Stimulated activated CD8-positive, alpha-beta memory T cell treated with anti-CD3 and anti-CD28 coated beads, Interleukin-12 subunit alpha, Interleukin-12 subunit beta, amount 100 ng/mL, for 4 hours (primary cell): ENCODE results near the gene ADGRA1.
"Not testable (repeated sequence)": the region's sequence is repeated elsewhere in the genome, so short reads cannot be mapped to it uniquely, and the experiment has no call there.

ENCODE experiments used
- DNase-seq: peaks from one replicate; pipeline ENCODE4 v3.0.0-alpha.2; 2020; ENCODE audit warnings: low read depth

Gene ADGRA1

DNA sequence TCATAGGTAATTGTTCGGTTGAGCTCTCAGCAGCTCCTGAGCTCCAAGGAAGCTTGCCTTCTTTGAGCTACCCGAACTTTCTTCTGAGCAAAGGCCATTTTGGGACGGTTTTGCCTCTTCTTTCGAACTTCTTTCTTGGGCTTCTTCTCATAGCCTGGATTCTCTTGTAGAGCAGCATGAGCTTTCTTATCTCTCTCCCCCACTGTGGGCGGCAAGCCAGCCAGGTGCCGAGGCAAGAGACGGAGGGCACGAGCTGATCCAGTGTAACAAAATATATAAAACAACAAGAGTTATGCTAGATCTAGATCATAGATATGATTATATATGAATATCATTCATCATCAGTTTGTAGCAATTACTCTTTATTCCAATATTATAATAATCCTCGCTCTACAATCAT is 55.8 kb downstream of the ADGRA1 start:
- no peak for DNase-seq

DNA sequence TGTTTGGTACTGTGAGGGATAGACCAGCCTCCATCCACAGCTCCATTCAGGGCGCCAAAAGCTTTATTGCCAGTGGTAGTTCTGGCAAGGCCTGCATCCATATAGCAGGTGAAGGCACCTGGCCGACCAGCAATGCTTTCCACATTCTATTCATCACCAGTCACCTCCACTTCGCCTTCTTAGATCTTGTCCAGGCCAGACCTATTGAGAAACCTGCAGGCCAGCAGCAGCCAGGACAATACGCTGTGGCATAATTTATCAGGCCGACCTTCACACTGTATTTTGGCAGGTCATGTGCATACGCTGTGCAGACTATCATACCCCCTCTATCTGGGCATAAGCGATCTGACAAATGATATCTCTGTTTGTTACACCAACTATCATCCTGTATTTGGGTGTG is 57.0 kb downstream of the ADGRA1 start:
- DNase-seq: no peak

DNA sequence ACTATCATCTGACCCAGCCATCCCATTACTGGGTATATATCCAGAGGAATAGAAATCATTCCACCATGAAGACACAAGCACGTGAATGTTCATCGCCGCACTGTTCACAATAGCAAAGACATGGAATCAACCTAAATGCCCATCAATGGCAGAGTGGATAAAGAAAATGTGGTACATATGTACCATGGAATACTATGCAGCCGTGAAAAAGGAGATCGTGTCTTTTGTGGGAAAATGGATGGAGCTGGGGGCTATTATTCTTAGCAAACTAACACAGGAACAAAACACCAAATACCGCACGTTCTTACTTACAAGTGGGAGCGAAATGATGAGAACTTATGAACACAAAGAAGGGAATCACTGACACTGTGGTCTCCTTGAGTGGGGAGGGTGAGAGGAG is 62.5 kb downstream of the ADGRA1 start:
- DNase-seq: no peak

DNA sequence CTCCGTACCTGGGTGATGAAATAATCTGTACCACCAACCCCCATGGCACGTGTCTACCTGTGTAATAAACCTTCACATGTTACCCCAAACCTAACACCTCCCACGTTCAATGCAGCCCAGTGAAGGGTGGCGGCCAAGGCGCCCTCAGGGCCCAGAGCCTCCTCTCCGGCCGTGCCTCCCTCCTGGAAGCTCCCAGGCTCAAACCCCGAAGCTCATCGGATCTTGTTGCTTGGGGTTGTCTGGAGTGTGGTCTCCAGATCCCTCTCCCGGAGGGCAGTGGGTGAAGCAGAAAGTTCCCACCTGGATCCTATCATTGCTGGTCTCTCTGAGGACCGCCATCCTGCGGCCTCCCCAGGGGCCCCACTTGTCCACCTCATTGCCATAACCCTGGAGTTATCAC is 62.9 kb downstream of the ADGRA1 start:
- no peak for DNase-seq

DNA sequence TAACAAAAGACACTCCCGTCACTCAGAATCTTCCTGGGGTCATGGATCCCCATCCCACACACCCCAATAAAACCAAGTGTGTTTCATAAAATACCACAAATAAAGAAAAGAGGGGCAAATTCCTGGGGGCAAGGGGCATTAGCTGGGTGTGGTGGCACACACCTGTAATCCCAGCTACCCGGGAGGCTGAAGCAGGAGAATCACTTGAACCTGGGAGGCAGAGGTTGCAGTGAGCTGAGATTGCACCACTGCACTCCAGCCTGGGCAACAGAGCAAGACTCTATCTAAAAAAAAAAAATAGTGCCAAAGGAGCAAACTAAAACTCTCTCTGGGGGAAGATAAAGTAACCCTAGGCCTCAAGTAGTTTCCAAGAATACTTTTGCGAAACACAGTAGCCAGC is 63.3 kb downstream of the ADGRA1 start:
- not testable (repeated sequence) for DNase-seq

DNA sequence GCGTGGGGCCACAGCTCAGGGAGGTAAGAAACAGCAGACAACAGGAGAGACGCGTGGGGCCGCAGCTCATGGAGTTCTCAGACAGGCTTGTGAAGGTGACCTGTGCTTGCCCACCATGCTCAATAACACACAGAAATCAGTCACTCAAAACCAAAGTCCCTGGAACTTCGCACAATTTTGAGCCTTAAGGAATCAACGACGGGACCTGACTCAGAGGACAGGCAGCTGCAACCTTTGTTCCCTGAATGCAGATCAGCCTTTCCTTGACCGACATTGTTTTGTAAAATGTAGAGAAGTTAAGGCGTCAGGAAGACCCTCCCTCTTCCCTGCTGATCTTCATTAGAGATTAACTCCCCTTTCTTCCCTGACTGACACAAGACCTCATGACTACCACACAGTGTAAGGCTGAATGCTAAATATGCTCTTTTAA is 63.8 kb downstream of the ADGRA1 start:
- no peak for DNase-seq

DNA sequence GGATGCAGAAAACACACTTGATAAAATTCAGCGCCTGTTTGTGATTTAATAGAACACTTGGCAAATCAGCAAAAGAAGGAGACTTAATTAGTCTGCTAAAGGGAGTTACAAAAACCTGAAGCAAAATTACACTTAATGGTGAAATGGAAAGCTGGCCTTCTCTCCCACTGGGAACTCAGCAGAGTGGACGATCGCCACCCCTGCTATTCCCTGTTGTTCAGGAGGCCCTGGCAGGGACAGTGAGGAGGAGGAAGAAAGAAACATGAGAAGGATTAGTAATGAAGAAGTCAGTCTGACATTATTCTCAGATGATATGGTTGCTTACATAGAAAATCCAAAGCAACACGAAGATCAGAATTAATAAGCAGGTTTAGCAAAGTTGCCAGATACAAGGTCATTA is 66.7 kb downstream of the ADGRA1 start:
- no peak for DNase-seq

DNA sequence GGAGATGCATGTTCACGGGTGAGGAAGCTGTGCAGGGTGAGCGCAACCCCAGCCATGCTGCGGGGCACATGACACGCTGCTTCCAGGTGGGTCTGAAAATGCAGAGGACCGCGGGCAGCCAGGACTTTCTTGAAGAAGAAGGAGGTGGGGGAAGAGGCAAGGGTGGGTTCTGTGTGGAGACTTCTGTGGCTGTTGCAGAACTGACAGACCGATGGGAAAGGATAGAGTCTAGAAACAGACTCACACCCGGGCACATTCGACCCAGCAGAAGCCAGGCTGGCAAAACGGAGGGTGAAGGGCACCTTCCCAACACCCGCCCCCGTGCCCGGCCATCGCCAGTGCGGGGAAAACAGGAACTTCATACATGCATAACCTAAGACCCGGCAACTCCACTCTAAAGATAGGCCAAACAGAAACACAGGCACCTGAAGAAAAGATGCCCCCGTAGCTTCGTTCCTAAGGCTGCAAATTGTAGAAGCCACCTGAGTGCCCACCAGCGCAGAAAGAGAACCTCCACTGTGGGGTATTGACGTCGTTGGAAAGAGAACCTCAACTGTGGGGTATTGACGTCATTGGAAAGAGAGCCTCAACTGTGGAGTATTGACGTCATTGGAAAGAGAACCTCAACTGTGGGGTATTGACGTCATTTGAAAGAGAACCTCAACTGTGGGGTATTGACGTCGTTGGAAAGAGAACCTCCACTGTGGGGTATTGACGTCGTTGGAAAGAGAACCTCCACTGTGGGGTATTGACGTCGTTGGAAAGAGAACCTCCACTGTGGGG is 67.5 kb downstream of the ADGRA1 start:
- DNase-seq: no peak

DNA sequence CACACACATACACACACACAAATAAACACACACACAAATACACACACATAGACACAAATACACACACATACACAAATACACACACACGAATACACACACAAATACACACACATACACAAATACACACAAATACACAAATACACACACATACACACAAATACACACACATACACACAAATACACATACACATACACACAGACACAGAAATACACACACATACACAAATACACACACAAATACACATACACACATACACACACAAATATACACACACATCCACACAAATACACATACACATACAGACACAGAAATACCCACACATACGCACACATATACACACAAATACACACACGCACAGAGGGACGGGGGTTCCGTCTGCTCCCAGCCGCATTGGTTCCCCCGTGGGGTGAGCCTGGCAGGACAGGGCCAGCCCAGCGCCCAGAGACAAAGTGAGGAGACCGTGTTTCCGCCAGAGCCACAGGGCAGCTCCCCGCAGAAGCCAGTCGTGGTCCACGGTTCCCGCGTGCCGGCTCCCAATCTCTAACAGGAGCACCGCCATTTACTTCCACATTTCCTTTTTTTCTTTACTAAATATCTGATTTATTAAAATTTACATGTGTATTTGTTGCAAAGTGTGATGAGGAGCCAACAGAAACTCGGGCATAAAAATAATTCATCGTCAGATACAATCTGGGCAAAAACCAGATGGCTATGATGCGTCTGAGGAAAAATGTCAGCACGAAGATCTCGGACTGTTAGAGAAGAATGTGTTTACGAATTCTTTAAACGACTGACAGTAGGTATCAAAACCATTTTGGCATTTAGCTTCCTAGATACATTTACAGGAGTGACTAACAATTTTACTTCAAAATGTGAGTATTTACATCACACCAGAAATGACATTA is 69.2 kb downstream of the ADGRA1 start:
- no peak for DNase-seq

DNA sequence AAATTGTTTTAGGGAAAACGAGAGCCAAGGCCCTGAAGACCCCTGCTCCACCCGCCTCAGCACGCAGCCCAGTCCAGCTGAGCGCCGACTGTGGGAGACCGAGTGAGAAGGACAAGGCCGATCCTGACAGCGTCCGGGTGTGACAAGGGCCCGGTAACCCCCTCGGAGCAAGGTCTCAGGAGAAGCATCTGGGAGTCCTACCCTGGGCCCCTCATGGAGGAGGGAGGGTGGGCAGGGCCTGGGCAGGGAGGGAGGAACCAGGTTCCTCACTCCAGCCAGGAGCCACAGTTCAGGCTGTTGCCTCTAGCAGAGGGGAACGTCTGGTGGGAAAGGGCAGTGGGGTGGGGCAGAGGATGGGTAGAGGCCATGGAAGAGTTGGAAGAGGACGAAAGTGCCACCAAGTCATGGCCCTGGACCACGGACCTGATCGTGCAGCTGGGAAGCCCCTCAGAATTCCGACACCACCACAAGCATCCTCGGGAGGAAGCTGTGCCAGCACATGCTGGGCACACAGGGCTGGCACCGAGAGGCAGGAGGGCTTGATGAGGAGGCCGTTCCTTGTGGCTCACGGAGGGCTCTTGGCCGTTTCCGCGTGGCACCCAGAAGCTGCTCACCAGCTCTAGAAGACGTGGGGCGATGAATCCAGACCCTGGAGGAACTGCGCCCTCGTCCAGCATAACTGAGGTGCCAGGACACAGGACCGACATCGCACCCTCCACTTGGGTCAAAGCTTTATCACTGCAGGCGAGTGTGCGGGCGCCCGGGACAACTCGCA is 70.1 kb downstream of the ADGRA1 start:
- DNase-seq: no peak

DNA sequence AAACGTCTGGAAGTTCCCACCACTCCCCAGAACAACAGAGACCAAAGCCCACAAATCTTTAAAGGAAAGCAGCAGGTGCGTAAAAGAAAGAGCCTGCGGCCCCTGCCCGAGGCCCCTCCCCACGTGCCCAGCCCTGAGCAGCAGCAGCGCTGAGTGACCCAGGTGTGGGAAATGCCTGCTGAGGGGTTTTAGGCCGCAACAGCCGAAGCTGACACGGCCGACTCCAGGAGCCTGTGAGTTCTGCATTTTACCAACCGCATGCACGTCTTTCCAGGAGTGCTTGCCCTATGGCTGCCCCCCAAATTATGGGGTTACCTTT is 70.7 kb downstream of the ADGRA1 start:
- no peak for DNase-seq

DNA sequence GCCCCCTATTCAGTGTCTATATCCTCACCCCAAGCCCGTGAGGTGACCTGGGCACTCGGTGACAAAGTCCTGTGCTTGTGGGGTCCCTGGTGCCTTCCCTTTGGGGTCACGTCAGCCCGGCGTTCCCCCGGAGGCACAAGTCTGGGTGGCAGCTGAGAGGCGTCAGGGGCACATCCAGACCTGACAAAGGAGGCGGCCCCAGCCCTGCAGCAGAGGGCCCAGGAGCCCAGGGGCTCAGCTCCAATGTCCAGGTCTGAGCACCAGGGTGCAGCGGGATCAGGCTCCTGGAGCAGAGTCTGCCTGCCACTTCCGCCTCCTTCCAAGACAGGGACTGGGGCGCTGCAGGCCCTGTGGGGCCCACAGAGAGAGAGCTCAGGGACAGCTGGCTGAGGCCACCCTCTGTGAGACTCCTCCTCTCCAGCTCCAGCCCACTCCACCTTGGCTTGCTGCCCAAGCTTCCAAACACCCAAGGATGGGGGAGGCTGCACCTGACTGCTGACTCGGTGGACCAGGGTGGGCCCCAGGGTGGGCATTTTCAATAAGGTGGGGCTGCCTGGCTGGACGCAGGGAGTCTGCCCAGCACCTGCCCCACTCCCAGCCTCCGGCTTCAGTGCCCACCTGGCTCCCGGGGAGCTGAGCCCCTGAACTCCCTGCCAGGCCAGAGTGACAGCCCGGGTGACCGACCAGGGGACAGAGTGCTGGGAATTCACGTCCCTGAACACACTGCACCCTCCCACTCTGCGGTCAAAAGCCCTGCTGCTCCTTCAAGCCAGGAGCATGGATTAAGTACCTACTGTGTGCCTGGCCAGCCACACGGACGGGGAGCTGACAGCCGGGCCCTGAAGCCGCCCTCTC is 71.3 kb downstream of the ADGRA1 start:
- DNase-seq: no peak

DNA sequence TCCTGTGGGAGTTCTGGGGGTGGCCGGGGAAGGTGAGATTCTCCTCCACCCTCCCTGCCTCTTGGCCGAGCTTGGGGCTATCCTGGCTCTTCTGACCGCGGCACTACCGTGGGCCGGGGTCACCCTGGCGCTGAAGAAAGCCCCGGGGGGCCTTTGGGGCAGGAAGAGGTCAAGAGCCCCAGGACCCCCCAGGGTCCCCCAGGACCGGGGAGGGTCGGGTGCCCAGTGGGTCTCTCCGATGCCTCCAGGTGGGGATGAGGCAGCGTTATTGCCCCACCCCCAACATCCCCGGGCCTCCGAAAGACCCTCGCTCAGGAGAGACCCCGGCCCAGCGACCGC is 71.9 kb downstream of the ADGRA1 start:
- DNase-seq: no peak

DNA sequence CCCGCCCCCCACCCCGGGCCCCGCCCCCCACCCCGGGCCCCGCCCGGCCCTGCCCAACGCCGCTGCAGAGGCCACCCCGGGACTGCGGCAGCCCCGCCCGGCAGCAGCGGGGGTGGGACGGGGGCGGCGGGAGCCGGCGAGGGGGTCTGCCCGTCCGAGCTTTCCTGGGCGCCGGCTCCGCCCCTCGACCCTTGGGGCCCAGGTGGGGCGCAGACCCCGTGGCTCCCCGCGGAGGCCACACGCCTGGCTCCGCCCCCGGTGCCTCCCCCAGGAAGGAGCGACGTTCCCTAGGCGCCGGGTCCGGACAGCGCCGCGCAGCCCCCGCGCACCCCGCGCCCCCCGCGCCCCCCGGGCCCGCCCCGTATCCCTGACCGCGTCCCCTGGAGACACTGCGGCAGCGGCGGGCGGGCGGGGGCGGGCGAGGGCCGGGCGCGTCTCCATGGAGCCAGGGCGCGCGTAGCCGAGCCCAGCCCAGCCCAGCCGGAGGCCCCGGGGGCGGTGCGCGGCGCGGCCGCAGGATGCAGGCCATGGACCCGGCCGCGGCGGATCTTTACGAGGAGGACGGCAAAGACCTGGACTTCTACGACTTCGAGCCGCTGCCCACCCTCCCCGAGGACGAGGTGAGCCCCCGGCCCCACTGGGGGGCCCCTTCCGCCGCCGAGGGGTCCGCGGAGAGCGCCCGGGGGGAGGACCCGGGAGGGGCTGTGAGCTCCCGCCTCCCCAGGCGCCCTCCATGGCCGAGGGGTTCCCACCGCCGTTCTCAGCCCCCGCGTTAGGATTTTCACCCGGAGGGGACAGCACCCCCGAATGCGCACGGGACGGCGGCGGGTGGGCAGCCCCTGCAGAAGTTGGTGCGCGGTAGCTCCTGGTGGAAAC is 72.5 kb downstream of the ADGRA1 start, which contains the start of gene KNDC1:
Gene KNDC1, plus strand, starts transcription at position 270 of the 876 bp plus-strand sequence. Its CDS starts 249 bp downstream, at position 519.
- DNase-seq: no peak

DNA sequence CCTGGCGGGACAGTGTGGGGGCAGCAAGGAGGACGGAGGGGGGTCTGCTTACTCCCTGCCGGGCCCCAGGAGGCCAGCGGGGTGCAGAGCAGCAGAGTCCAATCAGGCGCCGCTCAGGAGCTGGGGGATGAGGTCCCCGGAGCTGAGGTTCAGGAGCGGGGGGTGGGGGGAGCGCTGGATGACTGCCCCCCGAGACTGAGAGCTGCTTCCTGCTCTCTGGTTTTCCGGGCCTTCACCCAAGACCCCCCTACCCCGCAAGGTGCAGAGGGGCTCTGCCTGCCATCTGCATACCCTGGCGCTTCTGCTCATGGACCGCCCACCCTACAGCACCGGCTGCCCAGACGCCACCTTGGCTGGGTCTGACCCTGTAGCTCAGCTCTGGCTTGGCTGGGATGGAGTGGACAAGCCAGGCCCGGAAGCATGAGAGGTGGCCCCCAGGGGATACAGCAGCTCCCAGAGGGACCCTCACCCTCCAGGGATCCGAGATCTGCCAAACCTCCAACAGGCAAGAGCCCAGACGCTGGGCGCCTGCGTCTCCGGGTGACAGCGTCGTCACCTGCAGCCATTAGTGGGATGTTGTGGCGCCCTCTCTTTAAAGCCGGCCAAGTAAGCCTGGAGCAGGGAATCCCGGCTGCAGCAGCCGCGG is 73.2 kb downstream of the ADGRA1 start:
- DNase-seq: no peak

DNA sequence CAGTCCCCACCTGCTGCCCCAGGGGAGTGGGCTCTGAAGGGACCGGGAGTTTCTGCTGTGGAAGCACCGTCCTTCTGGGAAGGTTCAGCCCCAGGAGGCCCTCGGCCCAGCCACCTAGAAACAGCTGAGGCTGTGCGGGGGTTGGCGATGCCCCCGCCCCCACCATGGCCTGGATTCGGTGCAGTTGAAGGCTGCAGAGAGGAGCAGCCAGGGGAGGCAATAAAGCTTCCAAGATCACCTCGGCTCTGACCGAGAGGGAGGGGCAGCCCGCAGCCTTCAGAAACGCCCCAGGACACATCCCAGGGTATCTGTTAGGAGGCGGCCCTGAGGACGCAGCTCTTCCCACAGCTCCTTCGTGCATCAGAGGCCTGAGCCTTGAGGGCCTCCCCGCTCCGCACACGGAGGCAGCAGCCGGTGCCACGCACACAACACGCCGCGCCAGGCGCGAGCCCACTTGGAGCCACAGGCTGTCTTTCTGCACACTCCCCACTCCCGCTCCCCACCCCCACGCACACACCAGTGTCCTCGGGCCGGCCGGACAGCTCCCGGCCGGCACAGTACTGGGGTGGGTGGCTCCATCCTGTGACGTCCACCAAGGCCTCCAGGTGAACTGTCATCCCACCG is 73.9 kb downstream of the ADGRA1 start:
- DNase-seq: no peak

DNA sequence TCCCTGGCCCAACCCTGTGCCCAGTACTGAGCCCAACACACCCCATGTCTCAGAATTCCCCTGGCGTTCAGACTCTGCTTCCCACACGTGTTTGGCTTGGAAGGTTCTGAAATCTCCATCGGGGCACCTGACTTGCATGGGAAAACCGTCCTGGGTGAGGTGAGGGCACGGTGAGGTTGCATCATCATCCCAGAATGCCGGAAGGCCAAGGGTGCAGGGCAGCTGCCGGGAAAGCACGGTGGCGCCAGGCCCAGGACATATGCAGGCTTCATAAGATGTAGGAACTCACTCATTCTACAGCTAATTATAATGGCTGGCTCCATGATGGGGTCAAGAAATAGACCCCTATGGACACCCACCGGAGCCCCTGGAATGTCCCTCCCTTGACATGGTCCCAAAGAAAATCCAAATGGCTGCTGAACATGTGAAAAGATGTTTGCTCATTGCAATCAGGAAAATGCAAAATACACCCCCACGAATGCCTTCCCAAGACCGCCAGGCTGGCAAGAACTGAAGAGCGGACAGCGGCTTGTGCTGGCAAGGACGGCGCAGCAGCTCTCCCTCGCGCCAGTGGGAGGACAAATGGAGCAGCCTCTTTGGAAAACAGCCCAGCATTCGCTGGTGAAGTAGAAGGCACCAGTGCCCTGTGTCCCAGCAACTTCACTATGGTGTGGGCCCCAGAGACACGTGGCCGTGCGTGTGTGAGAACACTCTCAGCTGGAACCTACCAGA is 74.6 kb downstream of the ADGRA1 start:
- no peak for DNase-seq

DNA sequence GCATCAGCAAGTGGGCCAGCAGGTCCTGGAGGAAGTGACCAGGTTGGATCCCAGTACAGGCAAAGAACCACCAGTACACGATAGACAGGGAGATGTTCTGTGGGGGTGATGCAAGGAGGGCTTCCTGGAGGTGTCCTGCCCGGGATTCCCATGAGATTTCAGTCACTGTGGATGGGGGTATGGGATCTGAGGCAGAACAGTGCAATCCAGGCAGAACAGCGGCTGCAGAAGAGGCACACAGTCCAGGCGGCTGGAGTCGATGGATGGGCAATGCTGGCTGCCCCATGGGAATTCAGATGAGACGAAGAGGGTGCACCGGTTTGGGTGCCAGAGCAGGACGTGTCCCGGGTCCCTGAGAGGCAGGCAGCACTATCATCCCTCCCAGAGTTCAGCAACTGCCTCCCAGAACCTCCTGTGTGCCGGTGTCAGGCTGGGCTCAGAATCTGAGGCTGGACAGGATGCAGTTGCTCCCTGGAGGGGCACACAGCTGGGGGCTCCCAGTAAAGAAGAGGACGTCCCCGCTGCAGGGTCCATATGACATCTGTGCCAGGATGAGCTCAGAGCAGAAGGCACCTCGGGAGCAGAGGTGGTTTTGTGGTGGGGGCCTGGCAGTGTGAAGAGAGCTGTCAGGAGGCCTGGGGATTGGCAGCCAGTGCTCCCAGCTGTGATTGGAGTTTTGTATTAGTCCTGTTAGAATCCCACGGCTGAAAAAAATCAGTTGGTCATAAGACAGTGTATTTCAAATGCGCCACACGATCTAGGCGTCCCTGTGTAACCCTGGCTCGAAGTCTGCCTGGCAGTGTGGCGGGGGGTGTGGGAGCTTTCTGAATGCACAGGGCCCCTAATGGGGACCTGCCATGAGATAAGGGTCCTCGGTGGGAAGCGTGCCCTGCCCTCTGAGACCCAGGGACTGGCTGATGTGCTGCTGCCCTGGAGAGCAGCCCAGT is 75.5 kb downstream of the ADGRA1 start:
- no peak for DNase-seq
